Measurements from ENCODE around the gene FBXO36.
"Not testable (repeated sequence)": the region's sequence is repeated elsewhere in the genome, so short reads cannot be mapped to it uniquely, and the experiment has no call there.

Gene FBXO36

DNA sequence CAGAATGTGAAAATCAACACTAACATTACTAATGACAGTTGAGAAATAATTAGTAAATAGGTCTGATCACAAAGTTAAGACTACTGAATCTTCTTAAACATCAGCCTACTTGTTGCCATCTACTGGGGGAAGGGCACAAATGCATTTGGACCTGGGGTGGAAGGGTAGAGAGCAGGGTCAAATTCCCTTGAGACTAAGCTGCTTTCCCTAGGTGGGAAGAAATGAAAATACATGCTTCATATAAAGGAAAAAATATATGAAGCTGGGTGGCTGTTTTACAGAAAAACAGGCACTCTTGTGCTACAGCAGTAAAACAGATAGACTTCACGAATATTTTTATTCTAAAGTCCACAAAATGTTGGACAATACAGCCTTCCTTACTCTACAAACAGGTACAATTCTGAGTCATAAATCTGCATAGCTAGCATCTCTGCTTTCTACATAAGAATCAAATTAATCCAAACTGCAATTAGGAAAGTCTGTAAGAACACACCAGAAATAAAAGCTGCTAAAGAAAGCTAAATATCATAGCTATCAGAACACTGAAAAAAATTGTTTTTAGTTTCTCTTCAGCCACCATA lies 11.4 kb upstream of the FBXO36 start:
- no peak for DNase-seq (ENCODE audit: low read depth)

DNA sequence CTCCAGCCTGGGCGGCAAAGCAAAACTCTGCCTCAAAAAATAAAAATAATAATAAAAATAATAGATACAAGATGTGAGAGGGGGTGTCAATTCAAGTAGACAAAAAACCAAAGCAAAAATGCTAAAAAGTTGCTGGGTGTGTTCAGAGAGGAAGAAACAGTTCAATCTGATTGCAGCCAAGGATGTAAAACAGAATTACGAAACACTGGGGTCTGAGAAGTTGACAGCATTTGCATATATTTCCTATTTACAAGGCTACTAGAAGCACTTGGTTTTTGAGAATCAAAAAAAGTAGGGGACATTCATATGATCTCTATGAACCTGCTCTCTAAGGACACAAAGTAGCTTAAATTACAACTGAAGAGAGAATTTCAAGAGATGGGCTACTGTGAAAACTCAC lies 8.1 kb upstream of the FBXO36 start:
- no peak for DNase-seq (ENCODE audit: low read depth)

DNA sequence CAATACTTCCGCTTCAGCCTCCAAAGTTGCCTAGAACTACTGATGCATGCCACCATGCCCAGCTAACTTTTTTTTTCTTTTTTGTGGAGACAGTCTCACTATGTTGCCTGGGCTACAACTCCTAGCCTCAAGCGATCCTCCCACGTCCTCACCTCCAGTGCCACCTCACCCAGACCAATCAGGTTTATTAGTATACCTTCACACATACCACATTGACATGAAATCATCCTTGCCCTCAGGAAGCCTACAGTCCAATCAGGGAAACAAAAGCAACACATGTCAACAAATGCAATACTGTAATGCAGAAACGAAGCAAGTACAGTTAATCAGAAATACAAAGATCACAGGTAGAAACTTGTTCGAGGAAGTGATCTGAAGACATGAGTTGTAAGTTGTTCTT lies 4.5 kb upstream of the FBXO36 start:
- no peak for DNase-seq (ENCODE audit: low read depth)

DNA sequence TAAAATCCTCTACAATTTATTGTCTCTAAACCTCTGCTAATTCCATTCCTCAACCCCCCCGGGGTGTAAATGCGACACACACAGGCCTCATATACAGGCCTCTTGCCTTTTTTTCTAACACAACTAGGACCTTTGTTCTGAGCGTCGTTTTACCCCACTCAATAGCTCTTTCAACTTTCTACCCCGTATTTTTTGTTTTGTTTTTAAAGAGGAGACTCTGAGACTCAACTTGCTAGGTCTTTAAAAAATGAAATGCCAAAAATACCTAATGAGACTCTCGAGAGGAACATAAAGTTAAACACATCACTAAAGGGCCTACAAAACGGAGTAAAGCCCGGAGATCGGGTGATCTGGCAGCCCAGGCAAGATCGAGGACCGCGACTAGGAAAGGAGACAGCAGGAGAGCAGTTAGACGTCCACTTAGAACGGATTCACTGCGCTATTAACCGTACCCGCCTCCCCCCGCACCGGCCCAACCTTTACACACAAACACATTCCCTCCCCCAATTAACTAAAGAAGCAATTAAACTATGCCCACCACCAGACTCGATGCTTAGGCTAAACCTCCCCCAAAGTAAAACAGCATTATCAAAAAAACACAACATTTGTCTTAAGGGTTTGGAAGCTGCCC lies 2.2 kb upstream of the FBXO36 start:
- no peak for DNase-seq (ENCODE audit: low read depth)

DNA sequence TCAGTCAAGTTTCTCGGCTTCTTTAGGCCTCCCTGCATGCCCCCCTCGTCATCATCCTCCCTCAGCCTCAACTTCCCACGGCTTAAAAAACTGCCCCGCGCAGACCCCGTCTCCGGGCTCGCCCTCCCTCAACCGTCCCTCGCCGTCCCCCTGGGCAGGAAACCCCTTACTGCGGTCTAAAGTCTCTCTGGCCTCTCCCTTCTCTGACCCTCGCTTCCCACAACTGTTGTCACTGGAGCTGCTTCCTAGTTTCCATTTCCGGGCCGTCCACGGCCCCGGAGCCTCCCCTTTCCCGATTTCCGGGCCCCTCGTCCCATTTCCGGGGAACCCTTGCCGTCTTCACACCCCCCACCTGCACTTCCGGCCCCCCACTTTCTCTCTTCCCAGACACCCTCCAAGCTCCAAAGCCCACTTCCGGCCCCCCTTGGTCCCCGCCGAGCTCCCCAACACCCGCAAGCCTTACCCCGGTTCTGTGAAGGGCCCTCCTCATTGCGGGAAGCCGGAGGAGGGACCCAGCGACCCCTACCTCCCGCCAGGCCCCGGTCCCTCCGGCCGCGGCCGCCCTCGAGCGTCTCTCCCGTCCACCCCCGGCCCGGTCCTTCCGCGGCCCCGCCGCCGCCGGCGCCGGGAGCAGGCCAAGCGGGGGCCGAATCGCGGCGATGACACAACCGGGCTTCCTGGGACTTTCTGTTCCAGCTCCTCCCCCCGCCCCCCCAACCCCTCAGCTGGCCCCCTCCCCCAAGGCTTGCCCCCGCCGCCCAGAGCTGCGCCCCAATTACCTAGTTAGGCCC lies 1.0 kb upstream of the FBXO36 start:
- DNase-seq (ENCODE audit: low read depth): peak; percentile 37

DNA sequence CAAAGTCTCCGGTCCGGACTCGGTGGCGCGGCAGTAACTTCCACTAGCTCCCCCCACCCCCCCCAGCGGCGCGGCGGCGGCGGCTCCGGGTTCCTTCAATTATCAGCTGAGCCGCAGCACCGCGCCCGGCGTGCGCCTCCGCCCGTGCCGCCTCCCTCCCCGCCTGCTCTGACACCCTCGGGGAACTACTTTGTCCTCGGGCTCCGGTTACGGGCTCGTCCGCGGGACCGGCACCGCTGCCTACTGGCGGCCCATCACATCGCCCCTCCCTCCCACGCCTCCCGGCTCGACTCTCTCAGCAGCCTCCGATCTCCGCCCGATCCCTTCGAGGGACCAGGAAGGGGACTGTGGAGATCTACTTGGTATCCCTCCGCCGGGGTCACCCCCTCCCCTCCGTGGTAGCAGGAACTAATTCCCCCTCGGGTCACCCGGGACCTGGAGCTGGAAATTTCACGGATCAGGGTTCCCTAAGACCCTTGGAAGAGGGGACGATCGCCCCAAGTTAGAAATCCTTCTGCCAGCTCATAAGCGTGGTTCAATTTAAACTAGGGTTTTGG lies 333 bp upstream of the FBXO36 start, which contains the start of gene TRIP12:
TRIP12 (minus strand) TSS at position 118 of the 557 bp plus-strand sequence. CDS start 41,930 bp downstream, outside the sequence.
- DNase-seq (ENCODE audit: low read depth): peak; percentile 72

DNA sequence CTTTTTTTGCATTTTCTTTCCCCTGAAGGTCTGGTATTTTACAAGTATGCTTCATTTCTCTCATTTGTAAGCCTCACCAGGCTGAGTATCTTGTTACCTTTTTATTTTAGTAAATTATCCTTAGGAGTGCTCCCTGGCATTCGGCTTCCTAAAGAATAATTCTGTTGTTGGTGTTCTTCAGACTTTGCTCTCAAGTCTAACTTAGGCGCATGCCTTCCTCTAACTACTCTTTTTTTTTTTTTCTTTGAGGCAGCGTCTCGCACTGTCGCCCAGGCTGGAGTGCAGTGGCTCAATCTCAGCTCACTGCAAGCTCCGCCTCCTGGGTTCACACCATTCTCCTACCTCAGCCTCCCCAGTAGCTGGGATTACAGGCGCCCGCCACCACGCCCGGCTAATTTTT lies 2.2 kb downstream of the FBXO36 start:
- not testable (repeated sequence) for DNase-seq (ENCODE audit: low read depth)

DNA sequence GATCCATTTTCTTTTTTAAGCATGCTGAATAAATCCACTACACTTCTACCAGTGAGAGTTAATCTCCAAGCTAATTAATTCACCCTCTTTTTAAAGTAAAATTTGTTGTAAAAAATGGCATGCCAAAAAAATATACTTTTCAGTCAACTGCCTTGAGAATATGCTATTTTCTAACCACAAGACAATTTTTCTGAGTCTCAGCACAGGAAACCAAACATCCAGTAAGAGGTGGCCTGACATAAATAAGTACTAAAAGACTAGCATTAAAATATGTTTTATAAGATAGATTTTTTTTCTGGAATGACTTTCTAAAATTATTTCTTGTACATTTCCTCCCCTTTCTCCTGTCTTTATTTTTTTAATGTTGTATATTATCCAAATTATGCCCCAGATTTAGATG lies 2.9 kb downstream of the FBXO36 start:
- no peak for DNase-seq (ENCODE audit: low read depth)

DNA sequence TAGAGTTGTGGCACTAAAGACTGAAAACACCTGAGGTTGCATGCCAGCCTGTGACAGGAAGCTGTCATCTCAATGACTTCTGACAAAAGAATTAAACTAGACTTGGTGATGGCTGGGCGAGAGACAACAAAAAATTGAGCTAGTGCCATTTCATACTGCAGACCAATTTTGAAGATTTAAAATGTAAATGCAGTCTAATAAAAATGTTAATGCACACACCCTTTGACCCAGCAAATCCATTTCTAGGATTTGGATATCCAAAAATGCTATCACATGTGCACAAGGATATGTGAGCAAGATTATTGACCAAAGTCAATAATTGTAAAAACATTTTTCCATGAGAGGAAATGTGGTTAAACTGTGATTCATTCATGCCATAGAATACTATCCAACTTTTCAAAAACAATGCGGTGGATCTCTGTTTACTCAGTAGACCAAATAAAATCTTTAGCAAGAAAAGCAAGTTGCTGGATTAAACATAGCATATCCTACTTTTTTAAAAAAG lies 5.6 kb downstream of the FBXO36 start:
- no peak for DNase-seq (ENCODE audit: low read depth)

DNA sequence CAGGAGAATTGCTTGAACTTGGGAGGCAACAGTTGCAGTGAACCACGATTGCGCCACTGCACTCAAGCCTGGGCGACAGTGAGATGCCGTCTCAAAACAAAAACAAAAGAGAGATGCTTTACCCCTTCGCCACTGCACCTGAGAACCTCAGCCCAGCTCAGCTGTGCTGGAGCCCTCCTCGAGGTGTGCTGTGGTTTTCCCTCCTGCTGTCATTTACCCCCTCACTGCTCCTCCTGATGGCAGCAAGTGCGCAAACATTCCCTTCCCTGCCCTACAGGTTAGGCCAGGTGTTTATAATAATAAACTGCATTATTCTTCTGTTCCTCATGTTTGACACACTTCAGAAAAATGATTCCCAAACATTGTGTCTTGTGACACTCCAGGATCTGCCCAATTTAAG lies 8.4 kb downstream of the FBXO36 start:
- DNase-seq (ENCODE audit: low read depth): no peak

DNA sequence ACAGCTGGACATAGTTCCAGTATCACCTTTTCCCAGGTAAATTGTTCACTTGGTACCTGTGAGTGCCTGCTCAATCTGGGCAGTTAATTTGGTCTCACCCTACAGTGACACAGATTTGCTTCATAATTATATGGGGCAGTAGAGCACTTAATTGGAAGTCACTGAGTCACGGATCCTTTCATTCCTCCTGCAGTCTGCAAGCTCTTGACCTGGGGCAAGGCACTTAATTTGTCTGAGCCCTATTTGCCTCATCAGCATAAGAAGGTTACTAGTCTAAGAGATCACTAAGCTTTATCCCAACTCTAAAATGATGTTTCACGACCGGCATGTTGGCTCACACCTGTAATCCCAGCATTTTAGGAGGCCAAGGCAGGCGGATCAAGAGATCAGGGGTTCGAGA lies 8.9 kb downstream of the FBXO36 start:
- DNase-seq (ENCODE audit: low read depth): no peak

DNA sequence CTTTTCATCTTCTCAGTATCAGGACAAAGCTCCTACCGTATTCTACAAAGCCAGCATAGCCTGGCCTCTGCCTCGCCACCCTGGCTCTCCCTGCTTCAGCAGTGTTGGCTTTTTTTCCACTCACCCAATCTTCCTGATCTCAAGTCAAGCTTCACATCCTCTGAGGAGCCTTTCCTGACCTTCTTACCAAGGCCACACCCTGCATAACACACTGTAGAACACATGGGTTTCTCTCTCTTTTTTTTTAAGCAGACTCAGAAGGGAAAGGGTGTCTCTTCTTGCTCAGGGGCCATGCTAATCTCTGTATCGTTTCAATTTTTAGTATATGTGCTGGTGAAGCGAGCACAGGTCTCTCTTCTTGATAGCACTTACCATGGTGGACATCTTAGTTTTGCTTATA lies 15.2 kb downstream of the FBXO36 start:
- DNase-seq (ENCODE audit: low read depth): no peak

DNA sequence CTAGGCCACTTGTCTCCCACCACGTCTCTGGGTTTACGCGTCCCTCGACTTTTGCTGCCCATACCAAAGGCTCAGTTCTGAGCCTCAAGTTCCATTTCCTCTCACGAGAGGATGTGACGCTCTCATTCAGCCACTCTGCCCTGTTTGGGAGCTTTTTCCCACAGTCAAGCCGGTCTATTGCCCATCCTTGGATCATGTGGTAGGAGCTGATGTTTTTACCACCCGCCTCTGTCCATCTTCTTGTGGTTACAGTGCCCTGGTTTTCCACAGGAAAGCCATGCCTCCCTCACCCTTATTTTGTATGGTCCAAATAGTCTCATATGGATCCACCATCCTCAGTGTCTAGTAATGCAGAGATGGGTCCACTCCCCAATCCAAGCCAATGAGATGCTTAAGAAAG lies 20.4 kb downstream of the FBXO36 start:
- DNase-seq (ENCODE audit: low read depth): no peak

DNA sequence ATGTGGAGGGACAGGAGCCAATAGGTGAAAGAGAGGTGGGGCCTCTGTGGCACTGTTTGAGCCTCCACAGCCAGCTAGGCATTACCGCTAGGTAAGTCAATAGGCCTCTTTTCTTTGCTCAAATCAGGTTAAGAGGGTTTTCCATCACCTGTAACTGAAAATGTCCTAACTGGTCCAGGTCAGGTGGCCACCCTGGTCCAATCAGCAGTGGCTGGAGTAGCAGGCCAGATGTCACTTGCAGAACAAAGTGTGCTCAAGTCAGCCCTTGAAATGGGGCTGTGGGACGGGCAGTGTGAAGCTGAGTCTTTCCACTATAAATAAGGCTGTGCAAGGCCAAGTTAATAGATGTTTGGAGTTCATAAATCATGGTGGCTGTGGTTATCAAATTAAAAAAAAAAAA lies 20.9 kb downstream of the FBXO36 start:
- no peak for DNase-seq (ENCODE audit: low read depth)

DNA sequence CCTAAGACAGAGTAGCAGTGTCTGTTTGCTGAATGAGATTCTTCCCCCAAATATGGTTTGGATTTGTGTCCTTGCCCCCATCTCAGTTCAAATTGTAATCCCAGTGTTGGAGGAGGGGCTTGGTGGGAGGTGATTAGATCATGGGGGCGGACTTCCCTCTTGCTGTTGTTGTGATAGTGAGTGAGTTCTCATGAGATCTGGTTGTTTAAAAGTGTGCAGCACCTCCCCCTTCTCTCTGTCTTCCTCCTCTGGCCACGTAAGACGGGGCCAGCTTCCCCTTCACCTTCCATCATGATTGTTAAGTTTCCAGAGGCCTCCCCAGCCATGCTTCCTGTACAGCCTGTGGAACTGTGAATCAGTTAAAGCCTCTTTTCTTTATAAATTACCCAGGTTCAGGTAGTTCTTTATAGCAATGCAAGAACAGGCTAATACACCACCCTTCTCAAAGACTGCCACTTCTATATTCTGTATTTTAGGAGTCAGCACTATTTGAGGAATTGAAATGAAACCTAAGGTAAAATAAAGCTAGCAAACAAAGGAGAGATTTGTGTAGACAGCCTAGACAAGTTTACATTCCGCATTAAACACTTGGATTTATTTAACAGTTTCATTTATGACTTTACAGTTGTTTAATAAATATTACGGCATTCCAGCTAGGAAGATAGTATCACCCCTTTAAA lies 21.6 kb downstream of the FBXO36 start:
- DNase-seq (ENCODE audit: low read depth): no peak

DNA sequence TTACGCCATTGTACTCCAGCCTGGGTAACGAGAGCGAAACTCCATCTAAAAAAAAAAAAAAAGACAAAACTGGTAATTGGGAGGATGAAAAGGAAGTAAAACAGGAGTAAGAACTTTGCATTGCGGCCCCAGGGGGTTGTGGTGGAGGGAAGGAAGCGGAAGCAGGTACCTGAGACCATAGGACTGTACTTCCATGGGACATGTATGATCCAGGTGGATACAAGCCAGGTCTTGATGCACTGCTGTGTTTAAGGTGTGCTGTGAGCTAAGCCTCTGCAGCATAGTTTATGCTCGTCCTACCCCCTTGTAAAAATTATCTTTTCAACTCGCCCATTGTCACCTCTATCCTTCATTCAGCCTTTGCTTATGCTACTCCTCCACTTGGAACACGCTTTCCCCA lies 23.7 kb downstream of the FBXO36 start:
- no peak for DNase-seq (ENCODE audit: low read depth)

DNA sequence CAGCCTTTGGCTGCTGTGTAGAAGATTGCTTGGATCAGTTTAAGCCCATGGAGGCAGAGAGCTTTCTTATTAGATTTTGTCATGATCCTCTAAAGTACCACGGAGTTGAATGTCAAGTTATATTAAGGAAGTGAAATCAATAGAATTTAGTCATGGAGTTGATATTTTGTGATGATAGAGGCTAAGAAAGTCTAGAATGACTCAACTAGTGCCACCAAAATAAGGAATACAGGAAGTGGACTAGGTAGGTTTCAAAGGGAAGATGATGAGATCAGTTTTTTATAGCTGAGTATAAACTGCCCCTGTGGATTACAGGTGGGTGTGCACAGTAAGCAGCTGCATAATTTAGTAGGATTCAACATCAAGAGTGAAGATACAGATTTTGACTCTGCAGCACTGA lies 25.2 kb downstream of the FBXO36 start:
- DNase-seq (ENCODE audit: low read depth): no peak

DNA sequence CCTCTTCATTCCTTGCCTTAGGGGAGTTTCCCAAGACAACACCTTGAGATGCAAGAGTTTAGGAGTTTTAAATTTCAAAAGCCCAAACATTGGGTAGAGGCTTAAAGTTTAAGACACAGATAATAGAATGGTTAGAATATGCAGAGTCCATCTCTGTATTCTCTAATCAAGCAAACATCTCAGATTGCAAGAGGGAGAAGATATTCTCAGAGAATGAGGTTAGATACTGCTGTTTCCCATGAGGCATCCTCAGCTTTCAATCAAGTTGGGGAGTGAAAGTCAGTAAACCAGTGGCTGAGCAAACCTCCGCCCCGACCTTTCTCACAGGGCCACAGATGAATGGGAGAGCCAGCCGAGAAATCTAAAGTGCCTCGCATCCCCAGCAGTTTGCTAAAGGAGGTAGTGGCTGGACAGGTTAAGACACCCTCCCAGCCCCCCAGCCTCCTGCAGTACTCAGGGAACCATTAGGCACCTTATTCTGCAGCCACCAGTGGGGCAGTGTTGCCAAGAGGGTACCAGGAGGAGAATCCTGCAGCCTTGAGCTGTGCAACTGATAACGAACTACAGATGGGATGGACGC lies 30.0 kb downstream of the FBXO36 start:
- DNase-seq (ENCODE audit: low read depth): no peak

DNA sequence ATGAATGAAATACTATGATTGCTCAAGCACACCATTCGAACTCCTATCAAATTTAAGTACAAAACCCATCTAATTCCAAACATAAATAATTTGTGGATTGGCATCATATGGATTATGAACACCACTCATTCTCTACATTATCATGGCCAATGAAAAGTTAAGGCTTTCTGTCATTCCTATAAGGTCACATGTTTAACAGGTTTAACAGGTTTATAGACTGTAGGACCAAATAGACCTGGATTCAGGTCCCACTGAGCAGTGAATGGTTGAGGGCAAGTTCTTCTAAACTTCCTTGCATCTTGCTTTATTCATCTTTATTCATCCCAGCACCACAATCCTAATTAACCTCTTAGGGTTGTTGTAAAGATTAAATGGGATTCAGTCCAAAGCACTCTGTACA lies 33.4 kb downstream of the FBXO36 start:
- no peak for DNase-seq (ENCODE audit: low read depth)

DNA sequence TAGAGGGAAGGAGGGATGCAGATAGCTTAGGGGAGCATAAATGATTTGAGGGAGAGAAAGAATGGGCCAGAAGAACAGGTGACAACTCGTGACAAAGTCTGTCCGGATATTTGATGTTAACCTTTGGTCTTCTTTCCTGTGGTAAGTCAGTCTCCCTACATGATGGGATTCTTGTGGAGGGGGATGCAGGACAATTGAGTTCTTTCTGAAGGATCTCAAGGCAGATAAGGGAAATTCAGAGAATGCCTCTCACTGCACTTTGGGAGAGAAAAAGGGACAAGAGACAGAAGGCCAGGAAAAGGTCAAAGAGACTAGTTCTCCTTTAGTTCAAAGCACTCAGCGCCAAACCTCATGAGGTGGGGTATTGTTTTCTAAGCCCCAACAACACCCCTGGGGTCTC lies 34.2 kb downstream of the FBXO36 start:
- no peak for DNase-seq (ENCODE audit: low read depth)

DNA sequence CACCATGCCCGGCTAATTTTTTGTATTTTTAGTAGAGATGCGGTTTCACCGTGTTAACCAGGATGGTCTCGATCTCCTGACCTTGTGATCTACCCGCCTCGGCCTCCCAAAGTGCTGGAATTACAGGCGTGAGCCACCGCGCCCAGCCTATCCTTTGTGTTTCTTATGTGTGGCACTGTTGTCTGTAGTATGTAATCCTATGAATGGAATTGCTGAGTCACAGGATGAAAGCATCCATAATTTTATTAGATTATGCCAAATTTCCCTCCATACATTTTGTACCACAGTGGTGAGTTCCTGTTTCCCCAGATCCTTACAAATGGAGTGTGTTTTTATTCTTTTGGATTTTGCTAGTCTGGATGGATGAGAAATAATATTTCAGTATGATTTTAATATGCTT lies 41.3 kb downstream of the FBXO36 start:
- not testable (repeated sequence) for DNase-seq (ENCODE audit: low read depth)

DNA sequence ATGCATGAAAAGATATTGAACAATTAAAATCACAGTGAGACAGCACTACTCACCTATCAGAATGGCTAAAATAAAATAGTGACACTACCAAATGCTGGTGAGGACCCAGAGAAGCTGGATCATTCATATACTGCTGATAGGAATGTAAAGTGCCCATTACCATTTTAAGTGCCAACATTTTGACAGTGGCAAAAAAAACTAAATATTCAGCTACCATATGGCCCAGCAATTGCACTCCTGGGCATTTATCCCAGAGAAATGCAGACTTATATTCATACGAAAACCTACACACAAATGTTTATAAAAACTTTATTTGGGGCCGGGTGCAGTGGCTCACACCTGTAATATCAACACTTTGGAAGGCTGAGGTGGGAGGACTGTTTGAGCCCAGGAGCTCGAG lies 47.6 kb downstream of the FBXO36 start:
- no peak for DNase-seq (ENCODE audit: low read depth)

All from stimulated activated CD8-positive, alpha-beta memory T cell treated with anti-CD3 and anti-CD28 coated beads, Interleukin-15, amount 100 ng/mL, for 1 hour (primary cell).